ENCODE measurements around the gene ZFX.
"Not testable (repeated sequence)": the region's sequence is repeated elsewhere in the genome, so short reads cannot be mapped to it uniquely, and the experiment has no call there.

The ZFX gene

GRCh38 chrX:24133312-24133711 lies 16.2 kb upstream of the ZFX start:
- Histone ChIP-seq H3K4me2 (no peak overlapping the region), H3K36me3 (ENCODE audit: insufficient read depth) (no peaks in the 10 kb centered on the region), H3K4me3 (IDR thresholded peaks at IDR 0.05; ENCODE audit: insufficient read depth, low read depth, low read length) (no peak overlapping the region), H3K27ac (no peak overlapping the region), H3K9ac (no peak overlapping the region), H3K79me2 (ENCODE audit: insufficient read depth, low read depth) (no peaks in the 10 kb centered on the region), H2AFZ (ENCODE audit: low read depth) (no peak overlapping the region), H3K27me3 (ENCODE audit: insufficient read depth, low read depth) (no peaks in the 10 kb centered on the region), H4K20me1 (ENCODE audit: insufficient read depth) (no peaks in the 10 kb centered on the region), H3K4me1 (ENCODE audit: low read depth, poor library complexity, severe bottlenecking) (no peaks in the 10 kb centered on the region)
- TF ChIP-seq CTCF (conservative IDR thresholded peaks at IDR 0.05; ENCODE audit: low read depth, low read length), result no peak

- H2AFZ ChIP-seq (ENCODE audit: low read depth); H3K9ac ChIP-seq; H3K4me2 ChIP-seq; H3K27me3 ChIP-seq (ENCODE audit: insufficient read depth, low read depth); H3K36me3 ChIP-seq (ENCODE audit: insufficient read depth); H3K4me3 ChIP-seq (IDR thresholded peaks at IDR 0.05; ENCODE audit: insufficient read depth, low read depth, low read length); H3K79me2 ChIP-seq (ENCODE audit: insufficient read depth, low read depth); H3K27ac ChIP-seq; H4K20me1 ChIP-seq (ENCODE audit: insufficient read depth); H3K4me1 ChIP-seq (ENCODE audit: low read depth, poor library complexity, severe bottlenecking): not testable (repeated sequence)
These were observed 13.8 kb upstream of the ZFX start for GRCh38 chrX:24135768-24136167.

GRCh38 chrX:24137192-24137591 lies 12.3 kb upstream of the ZFX start:
- Histone ChIP-seq H3K4me3 (IDR thresholded peaks at IDR 0.05; ENCODE audit: insufficient read depth, low read depth, low read length) (no peak overlapping the region), H3K9ac (no peak overlapping the region), H3K36me3 (ENCODE audit: insufficient read depth) (no peaks in the 10 kb centered on the region), H3K27me3 (ENCODE audit: insufficient read depth, low read depth) (no peaks in the 10 kb centered on the region), H3K79me2 (ENCODE audit: insufficient read depth, low read depth) (no peaks in the 10 kb centered on the region), H4K20me1 (ENCODE audit: insufficient read depth) (no peaks in the 10 kb centered on the region), H3K27ac (no peak overlapping the region), H3K4me1 (ENCODE audit: low read depth, poor library complexity, severe bottlenecking) (no peaks in the 10 kb centered on the region), H3K4me2 (no peak overlapping the region), H2AFZ (ENCODE audit: low read depth) (no peak overlapping the region)
- TF ChIP-seq CTCF (conservative IDR thresholded peaks at IDR 0.05; ENCODE audit: low read depth, low read length), result no peak

- H3K4me3 ChIP-seq (IDR thresholded peaks at IDR 0.05; ENCODE audit: insufficient read depth, low read depth, low read length); H3K36me3 ChIP-seq (ENCODE audit: insufficient read depth); H3K79me2 ChIP-seq (ENCODE audit: insufficient read depth, low read depth); H3K27me3 ChIP-seq (ENCODE audit: insufficient read depth, low read depth); H2AFZ ChIP-seq (ENCODE audit: low read depth); H4K20me1 ChIP-seq (ENCODE audit: insufficient read depth); H3K4me2 ChIP-seq; H3K9ac ChIP-seq; H3K27ac ChIP-seq: not testable (repeated sequence)
- H3K4me1 ChIP-seq (ENCODE audit: low read depth, poor library complexity, severe bottlenecking), result peaks cover 30% of the 10 kb centered on the region
These were observed 5.5 kb upstream of the ZFX start for GRCh38 chrX:24143982-24144381.

- Histone ChIP-seq H3K36me3 (ENCODE audit: insufficient read depth) (no peaks in the 10 kb centered on the region), H3K4me1 (ENCODE audit: low read depth, poor library complexity, severe bottlenecking) (peaks cover 30% of the 10 kb centered on the region), H3K27ac (no peak overlapping the region), H2AFZ (ENCODE audit: low read depth) (no peak overlapping the region), H3K4me3 (IDR thresholded peaks at IDR 0.05; ENCODE audit: insufficient read depth, low read depth, low read length) (no peak overlapping the region), H3K4me2 (no peak overlapping the region), H3K27me3 (ENCODE audit: insufficient read depth, low read depth) (no peaks in the 10 kb centered on the region), H4K20me1 (ENCODE audit: insufficient read depth) (no peaks in the 10 kb centered on the region), H3K79me2 (ENCODE audit: insufficient read depth, low read depth) (no peaks in the 10 kb centered on the region), H3K9ac (no peak overlapping the region)
- TF ChIP-seq CTCF (conservative IDR thresholded peaks at IDR 0.05; ENCODE audit: low read depth, low read length), result no peak
These were observed 5.0 kb upstream of the ZFX start for GRCh38 chrX:24144528-24144927.
